HepG2 (cell line): ENCODE measurements around the gene FAM20A. TPM values are rescaled to one million over a fixed set of nuclear protein-coding genes. Genes with fewer than 3 reads are reported as not detected.

Experiments used
- ATAC-seq: fragments of 200-7000 bp; cut with Tn5 transposase; 3 replicates; pipeline ENCODE4 v1.9.1; 2020; ENCODE audit warnings: mild to moderate bottlenecking, moderate library complexity
- BruUV-seq: library from RNA; stranded (reverse); fragments of 400-500 nt; replicated peaks from 2 replicates; lab custom pipeline; 2021; lab: Mats Ljungman, UMichigan
- CTCF ChIA-PET: fragments of 300-600 bp; formaldehyde crosslinking; extraction: SDS; loops from one replicate; lab custom pipeline; 2021; ENCODE audit warnings: low total read pairs, inconsistent platforms, low intra/inter-chr PET ratio; lab: Yijun Ruan, JAX
- POLR2A ChIA-PET: fragments of 350-600 bp; sonication (Branson Sonifier 250); formaldehyde crosslinking; loops from one replicate; lab custom pipeline; 2020; ENCODE audit warnings: antibody characterized with exemption, inconsistent platforms; lab: Yijun Ruan, JAX
- DNase-seq: peaks from one replicate; pipeline ENCODE4 v3.0.0-alpha.2; 2015; ENCODE audit warnings: low spot score
- FAIRE-seq: peaks from 3 replicates; lab custom pipeline; 2011; peaks lifted over from hg19 to GRCh38; lab: Jason Lieb, UNC
- H2AFZ ChIP-seq: one replicate; pipeline ENCODE4 v1.6.1; 2011; ENCODE audit warnings: low read length, inconsistent platforms
- H3K27ac ChIP-seq: fragments of 300-600 bp; 3 replicates; pipeline ENCODE4 v1.8.0; 2011; ENCODE audit warnings: mixed run types, mild to moderate bottlenecking, mixed read lengths, low read length, inconsistent platforms; ENCODE audit not compliant: insufficient read depth; ENCODE audit errors: extremely low read length
- H3K27me3 ChIP-seq, 2 experiments: fragments of 200-600 bp in 1 of 2; 2 replicates in 1 of 2; 3 replicates in 1 of 2; pipeline versions ENCODE4 v1.6.0 to v1.8.0; 2011; ENCODE audit warnings: low read length in 2 of 2, mild to moderate bottlenecking in 2 of 2, moderate library complexity in 2 of 2, inconsistent platforms in 1 of 2; ENCODE audit not compliant: insufficient read depth in 2 of 2, control insufficient read depth in 1 of 2
- H3K36me3 ChIP-seq, 2 experiments: fragments of 200-600 bp in 1 of 2; replicated peaks in 1 of 2; 2 replicates in 1 of 2; 3 replicates in 1 of 2; pipeline versions ENCODE4 v1.5.1 to v1.8.0; 2011; ENCODE audit warnings: low read length in 2 of 2, inconsistent platforms in 1 of 2; ENCODE audit not compliant: insufficient read depth in 2 of 2, control insufficient read depth in 1 of 2
- H3K4me1 ChIP-seq: 2 replicates; pipeline ENCODE4 v1.5.1; 2012; ENCODE audit warnings: low read length, inconsistent platforms; ENCODE audit not compliant: insufficient read depth
- H3K4me2 ChIP-seq: 2 replicates; pipeline ENCODE4 v1.6.0; 2011; ENCODE audit warnings: low read depth, low read length, inconsistent platforms
- H3K4me3 ChIP-seq, 3 experiments: fragments of 200-600 bp in 1 of 3; sonication (generic), shearing (Covaris generic) in 1 of 3; replicated peaks in 1 of 3; 2 replicates each; pipeline ENCODE4 v1.5.1; 2011 to 2016; ENCODE audit warnings: low read length in 3 of 3, inconsistent platforms in 2 of 3, low read depth in 2 of 3, mild to moderate bottlenecking in 2 of 3, control low read depth in 1 of 3, mixed read lengths in 1 of 3; ENCODE audit not compliant: insufficient read depth in 1 of 3
- H3K79me2 ChIP-seq: one replicate; pipeline ENCODE4 v1.6.1; 2011; ENCODE audit warnings: low read length, inconsistent platforms; ENCODE audit not compliant: insufficient read depth
- H3K9ac ChIP-seq: 2 replicates; pipeline ENCODE4 v1.6.0; 2011; ENCODE audit warnings: mild to moderate bottlenecking, low read depth, low read length, inconsistent platforms; ENCODE audit not compliant: insufficient read depth
- H3K9me3 ChIP-seq: 2 replicates; pipeline ENCODE4 v1.5.1; 2012; ENCODE audit warnings: mild to moderate bottlenecking, low read length
- H4K20me1 ChIP-seq: 2 replicates; pipeline ENCODE4 v1.6.0; 2011; ENCODE audit warnings: inconsistent platforms, mild to moderate bottlenecking, low read length, moderate library complexity; ENCODE audit not compliant: insufficient read depth
- ATF6 ChIP-seq: sonication (generic); formaldehyde crosslinking; conservative IDR thresholded peaks from 2 replicates; pipeline ENCODE4 v1.4.0; 2020; ENCODE audit warnings: missing genetic modification reagents
- RFX5 ChIP-seq: IDR thresholded peaks from 2 replicates; pipeline ENCODE4 v1.6.1; 2011; ENCODE audit warnings: low read depth, low read length, improper control_type of control experiment
- ZNF30 ChIP-seq: sonication (generic); formaldehyde crosslinking; IDR thresholded peaks from 2 replicates; pipeline ENCODE4 v1.5.0; 2020; ENCODE audit warnings: mild to moderate bottlenecking, missing genetic modification reagents
- ZNF740 ChIP-seq: sonication (generic); formaldehyde crosslinking; IDR thresholded peaks from 2 replicates; pipeline ENCODE4 v1.4.0; 2020; ENCODE audit warnings: missing genetic modification reagents
- WGBS: methylation state at CpG from one replicate; pipeline ENCODE4 v1.1.6; 2017; ENCODE audit warnings: low lambda C conversion rate; 5-methylcytosine and 5-hydroxymethylcytosine counted together
- in situ Hi-C: cut with HindIII; loops from 2 replicates; pipeline ENCODE4 v1.10.0; 2017; ENCODE audit warnings: low pct_unique_long_range_greater_than_20kb; ENCODE audit not compliant: extremely low pct_ligation_motif_present
- intact Hi-C: fragments of 100-400 bp; cut with micrococcal nuclease; formaldehyde crosslinking; loops from one replicate; pipeline ENCODE4 v1.10.0; 2022; ENCODE audit not compliant: unreplicated experiment
- polyA plus RNA-seq, 8 experiments: library from polyadenylated mRNA; depleted of rRNA in 3 of 8; stranded (reverse) in 7 of 8; unstranded in 1 of 8; fragments of >200 nt; fragmentation: Illumina TruSeq in 4 of 8; extraction: Trizol in 4 of 8; gene quantifications; 2 replicates each; pipeline versions ENCODE4 v1.2.1 to v1.2.3, GENCODE V29; 2011 to 2016; ENCODE audit warnings: low read depth in 4 of 8, missing spikeins in 1 of 8, mixed read lengths in 1 of 8; ENCODE audit not compliant: insufficient read depth in 1 of 8
- total RNA-seq, 5 experiments: library from RNA; depleted of rRNA; stranded (reverse); fragments of >200 nt; fragmentation: Illumina TruSeq; extraction: Trizol; gene quantifications; 2 replicates each; pipeline ENCODE4 v1.2.3, GENCODE V29; 2016; ENCODE audit warnings: low read depth in 1 of 5
- TF ChIP-seq, protein P1 (sequence below): sonication (generic); formaldehyde crosslinking; IDR thresholded peaks from 2 replicates; pipeline ENCODE4 v1.8.1; 2023; ENCODE audit warnings: mild to moderate bottlenecking, missing genetic modification reagents

The FAM20A gene
- total and polyA plus RNA-seq, 2 of the 13 experiments (the other 11 are each of a cell fraction or from before 2014, with no cell fraction given): 9.3 to 20.7 TPM

DNA sequence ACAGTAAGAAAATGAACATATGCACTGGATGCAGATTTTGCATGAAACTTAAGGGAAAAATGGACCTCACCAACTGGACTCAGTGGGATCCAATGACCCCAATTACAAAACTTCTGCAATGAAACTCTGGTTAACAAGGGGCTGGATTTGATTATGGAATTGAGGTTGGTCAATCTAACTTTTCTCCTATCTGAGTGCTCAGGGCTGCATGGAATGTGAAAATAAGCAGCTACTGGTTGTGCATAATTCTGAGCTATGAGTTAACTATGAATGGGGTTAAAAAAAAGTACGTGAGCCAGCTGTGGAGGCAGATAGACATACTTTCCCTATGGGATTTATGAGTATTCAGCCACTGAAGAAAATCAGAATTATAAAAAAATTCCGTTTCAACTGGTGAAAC, 9.2 kb downstream of the FAM20A start:
- no peak overlapping the region for H3K4me3 ChIP-seq
- ChIA-PET CTCF (no interaction called here), POLR2A (interaction anchor here (1.3 to 1.5 kb wide), 2 partner anchors 8 to 12 kb away, joined by 3 to 4 read pairs; no protein-coding TSS in a partner anchor)
- H3K79me2 ChIP-seq: peaks cover 2% of the 10 kb centered on the region
- DNase-seq: no peak
- no peak for FAIRE-seq
- no peak overlapping the region for H3K27ac ChIP-seq
- TF ChIP-seq ZNF30 (no peak), RFX5 (no peak), ATF6 (CRISPR knock-in tag) (no peak), ZNF740 (CRISPR knock-in tag) (no peak)
- TF ChIP-seq, protein P1, sequence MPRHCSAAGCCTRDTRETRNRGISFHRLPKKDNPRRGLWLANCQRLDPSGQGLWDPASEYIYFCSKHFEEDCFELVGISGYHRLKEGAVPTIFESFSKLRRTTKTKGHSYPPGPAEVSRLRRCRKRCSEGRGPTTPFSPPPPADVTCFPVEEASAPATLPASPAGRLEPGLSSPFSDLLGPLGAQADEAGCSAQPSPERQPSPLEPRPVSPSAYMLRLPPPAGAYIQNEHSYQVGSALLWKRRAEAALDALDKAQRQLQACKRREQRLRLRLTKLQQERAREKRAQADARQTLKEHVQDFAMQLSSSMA (CRISPR knock-in tag): no peak
- H3K9me3 ChIP-seq: peaks cover 14% of the 10 kb centered on the region
- ATAC-seq: no peak
- WGBS: 91% methylated on average over 2 of the region's 2 CpGs
- in situ Hi-C loops (no loop called here), intact Hi-C loops (no loop called here)
- no peaks in the 10 kb centered on the region for H3K27me3 ChIP-seq
- peaks cover 22% of the 10 kb centered on the region for H3K4me1 ChIP-seq
- peaks cover 0 to 5% of the 10 kb centered on the region in 2 experiments; a peak in 2 of 5 replicates for H3K36me3 ChIP-seq
- H2AFZ ChIP-seq: no peak overlapping the region
- H4K20me1 ChIP-seq: no peaks in the 10 kb centered on the region
- no TSS peak for BruUV-seq
- no peak overlapping the region for H3K9ac ChIP-seq
- H3K4me2 ChIP-seq: no peak overlapping the region
